Measurements from ENCODE around the gene MEF2D. TPM values are rescaled to one million over a fixed set of nuclear protein-coding genes. Genes with fewer than 3 reads are reported as not detected.

Gene MEF2D
- total and polyA plus RNA-seq, 2 donors (not counting 1 experiment from before 2014, with no cell fraction given), result 65.6 to 128 TPM

- H3K27ac ChIP-seq (ENCODE audit: low read length in 2 of 2), result peak overlapping the region; percentile 40 to 94
- H3K79me2 ChIP-seq (ENCODE audit: control insufficient read depth, insufficient read depth, low read length), result peaks cover 100% of the 10 kb centered on the region
- intact Hi-C loops (cut with micrococcal nuclease), result no loop called here
- TF ChIP-seq CTCF (IDR thresholded peaks at IDR 0.05), result no peak
- no peak for TF ChIP-seq EZH2 (IDR thresholded peaks at IDR 0.05; ENCODE audit: borderline replicate concordance, insufficient read depth, low read depth, low read length, poor library complexity, severe bottlenecking)
- Mint-ChIP-seq H3K4me1 (peaks cover 84% of the 10 kb centered on the region), H3K27me3 (no peaks in the 10 kb centered on the region), H3K27ac (peak overlapping the region; percentile 78), H3K4me3 (peak overlapping the region; percentile 93), H3K9me3 (ENCODE audit: insufficient read depth) (no peaks in the 10 kb centered on the region)
- peaks cover 96% of the 10 kb centered on the region for H4K20me1 ChIP-seq (ENCODE audit: control insufficient read depth, insufficient read depth, low read length, poor library complexity, severe bottlenecking)
- WGBS (ENCODE audit: insufficient coverage), result 93% methylated on average over 3 of the region's 9 CpGs
- peak overlapping the region; percentile 94 for H3K4me2 ChIP-seq (replicated peaks; ENCODE audit: low read depth, low read length, poor library complexity, severe bottlenecking)
- no peak for ATAC-seq (ENCODE audit: low read depth)
- H3K27me3 ChIP-seq (replicated peaks in 1 of 4; ENCODE audit: control extremely low read depth in 1 of 4, control insufficient read depth in 3 of 4, insufficient read depth in 4 of 4, low read length in 3 of 4), result no peaks in the 10 kb centered on the region
- no peak overlapping the region for H3K9ac ChIP-seq (ENCODE audit: low read length)
- H3K9me3 ChIP-seq (ENCODE audit: control extremely low read depth in 1 of 3, control insufficient read depth in 2 of 3, insufficient read depth in 1 of 3, low read length in 2 of 3), result peaks cover 0 to 5% (median 0%) of the 10 kb centered on the region in 3 donors
- peaks cover 0 to 14% of the 10 kb centered on the region in 2 experiments for H3K36me3 ChIP-seq (replicated peaks in 1 of 2; ENCODE audit: control extremely low read depth in 1 of 2, control insufficient read depth in 1 of 2, extremely low read depth in 1 of 2, insufficient read depth in 2 of 2, low read length in 1 of 2)
- ChIA-PET POLR2A (interaction anchor here (1.9 kb wide), 1 partner anchor 10 kb away, joined by 12 read pairs; no protein-coding TSS in a partner anchor), CTCF (interaction anchor here (1.4 to 11.7 kb wide), 2 partner anchors 9 to 30 kb away, joined by 5 to 383 read pairs; no protein-coding TSS in a partner anchor)
- peaks cover 86 to 90% of the 10 kb centered on the region in 2 donors for H3K4me1 ChIP-seq (ENCODE audit: control insufficient read depth in 2 of 2, insufficient read depth in 2 of 2, low read length in 2 of 2)
- DNase-seq, result no peak
- no peak overlapping the region for H2AFZ ChIP-seq (ENCODE audit: insufficient read depth, low read depth, low read length, poor library complexity, severe bottlenecking)
- H3K4me3 ChIP-seq (ENCODE audit: control extremely low read depth in 1 of 5, extremely low read depth in 1 of 5, insufficient read depth in 1 of 5, low read depth in 2 of 5, low read length in 4 of 5), result no peak overlapping the region
Measured at GRCh38 chr1:156495401-156496140, 5.0 kb downstream of the MEF2D start.
